Type B pancreatic cell (in vitro differentiated cells): ENCODE measurements around the gene MAN2C1. TPM values are rescaled to one million over a fixed set of nuclear protein-coding genes. Genes with fewer than 3 reads are reported as not detected.
"Not testable (repeated sequence)": the region's sequence is repeated elsewhere in the genome, so short reads cannot be mapped to it uniquely, and the experiment has no call there.

Experiments used
- DNase-seq: peaks from one replicate; pipeline ENCODE4 v3.0.0; 2021; ENCODE audit warnings: mixed read lengths; ENCODE audit not compliant: unreplicated experiment; ENCODE audit errors: extremely low spot score
- H3K27ac Mint-ChIP-seq: 2 replicates; pipeline ENCODE4 v1.8.0; 2021; ENCODE audit warnings: mild to moderate bottlenecking, mixed read lengths
- H3K27me3 Mint-ChIP-seq: 2 replicates; pipeline ENCODE4 v1.8.0; 2021; ENCODE audit warnings: mixed read lengths
- H3K36me3 Mint-ChIP-seq: 2 replicates; pipeline ENCODE4 v1.8.0; 2021; ENCODE audit warnings: mixed read lengths
- H3K4me1 Mint-ChIP-seq: one replicate; pipeline ENCODE4 v1.8.0; 2021; ENCODE audit warnings: mixed read lengths; ENCODE audit not compliant: unreplicated experiment
- H3K4me3 Mint-ChIP-seq: 2 replicates; pipeline ENCODE4 v1.8.0; 2021; ENCODE audit warnings: mild to moderate bottlenecking, mixed read lengths
- H3K9me3 Mint-ChIP-seq: 2 replicates; pipeline ENCODE4 v1.8.0; 2021; ENCODE audit warnings: mixed read lengths
- CTCF ChIP-seq: fragments of 200-600 bp; sonication (generic); conservative IDR thresholded peaks from 2 replicates; pipeline ENCODE4 v1.5.0; 2021; ENCODE audit warnings: antibody characterized with exemption, mild to moderate bottlenecking
- total RNA-seq: library from RNA; stranded (reverse); gene quantifications from 2 replicates; pipeline ENCODE4 v1.2.1, GENCODE V29; 2021; ENCODE audit warnings: low replicate concordance

MAN2C1 gene
- total RNA-seq, 1 donor from 2014 or later = 220 TPM

DNA sequence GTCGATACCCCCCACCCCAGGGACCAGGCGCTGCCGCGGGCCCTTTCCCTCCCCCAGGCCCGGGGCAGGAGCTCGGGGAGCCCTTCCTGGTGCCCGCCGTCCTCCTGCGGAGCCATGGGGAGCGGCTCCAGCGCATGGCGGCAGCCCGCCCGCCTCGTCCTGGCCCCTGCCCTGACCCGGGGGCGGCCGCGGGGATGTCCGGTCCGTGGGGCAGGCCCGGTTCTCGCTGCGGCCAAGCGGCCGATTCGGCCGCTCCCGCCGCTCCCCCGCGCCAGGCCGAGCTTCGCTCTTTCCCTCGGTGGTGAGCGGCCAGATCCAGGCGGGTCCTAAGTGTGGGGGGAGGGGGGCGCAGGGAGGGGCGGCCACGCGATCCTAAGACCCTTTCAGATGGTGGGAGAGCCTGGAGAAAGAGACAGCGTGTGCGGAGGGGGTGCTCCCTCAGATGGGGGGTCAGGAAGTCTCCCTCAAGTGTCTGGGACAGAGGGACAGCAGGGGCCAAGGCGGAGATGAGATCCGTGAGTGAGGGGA, 20.3 kb downstream of the MAN2C1 start:
- H3K4me3 Mint-ChIP-seq = peak overlapping the region; percentile 90
- H3K4me1 Mint-ChIP-seq = no peaks in the 10 kb centered on the region
- H3K27me3 Mint-ChIP-seq = peaks cover 18% of the 10 kb centered on the region
- H3K36me3 Mint-ChIP-seq = no peaks in the 10 kb centered on the region
- no peaks in the 10 kb centered on the region for H3K9me3 Mint-ChIP-seq
- no peak overlapping the region for H3K27ac Mint-ChIP-seq
- no peak for DNase-seq
- no peak for TF ChIP-seq CTCF

- TF ChIP-seq CTCF = no peak
- Mint-ChIP-seq H3K27me3 (peaks cover 18% of the 10 kb centered on the region), H3K4me1 (no peaks in the 10 kb centered on the region), H3K9me3 (no peaks in the 10 kb centered on the region), H3K4me3 (peak overlapping the region; percentile 85), H3K36me3 (no peaks in the 10 kb centered on the region), H3K27ac (peak overlapping the region; percentile 75)
- DNase-seq = no peak
Measured at GRCh38 chr15:75347222-75348033, 21.0 kb downstream of the MAN2C1 start.

DNA sequence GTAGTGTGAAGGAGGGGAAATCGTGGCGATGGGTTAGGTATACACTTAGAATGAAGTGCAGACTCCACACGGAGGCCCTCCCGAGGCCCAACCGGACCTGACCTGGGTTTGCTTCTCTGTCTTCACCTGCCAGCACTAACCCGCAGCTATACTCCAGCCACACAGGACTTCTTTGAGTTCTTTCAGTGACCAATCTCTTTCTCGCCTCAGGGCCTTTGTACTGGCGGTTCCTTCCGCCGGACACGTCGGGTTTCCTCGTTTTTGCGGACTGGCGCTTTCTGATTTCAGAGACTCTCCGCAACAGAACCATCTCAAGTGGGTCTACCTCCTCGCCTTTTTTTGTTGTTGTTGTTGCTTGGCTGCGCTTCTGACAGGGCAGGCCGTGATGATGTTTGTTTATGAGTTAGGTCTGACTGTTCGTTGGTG, 21.6 kb downstream of the MAN2C1 start, which contains the start of gene NEIL1:
TSS of gene NEIL1 (plus strand) at position 244 of the 426 bp plus-strand sequence. CDS start 1,867 bp downstream, outside the sequence.
- no peak for DNase-seq
- Mint-ChIP-seq H3K4me3 (peak within 1 kb of the TSS; percentile 85), H3K9me3 (no peaks in the 10 kb centered on the region), H3K4me1 (no peaks in the 10 kb centered on the region), H3K27ac (peak within 1 kb of the TSS; percentile 75), H3K27me3 (peaks cover 18% of the 10 kb centered on the region), H3K36me3 (no peaks in the 10 kb centered on the region)
- TF ChIP-seq CTCF = no peak

- H3K27me3 Mint-ChIP-seq = peaks cover 18% of the 10 kb centered on the region
- H3K4me1 Mint-ChIP-seq, DNase-seq, H3K9me3 Mint-ChIP-seq, H3K27ac Mint-ChIP-seq, H3K36me3 Mint-ChIP-seq, H3K4me3 Mint-ChIP-seq: not testable (repeated sequence)
Measured at GRCh38 chr15:75343953-75344352, 24.5 kb downstream of the MAN2C1 start.

DNA sequence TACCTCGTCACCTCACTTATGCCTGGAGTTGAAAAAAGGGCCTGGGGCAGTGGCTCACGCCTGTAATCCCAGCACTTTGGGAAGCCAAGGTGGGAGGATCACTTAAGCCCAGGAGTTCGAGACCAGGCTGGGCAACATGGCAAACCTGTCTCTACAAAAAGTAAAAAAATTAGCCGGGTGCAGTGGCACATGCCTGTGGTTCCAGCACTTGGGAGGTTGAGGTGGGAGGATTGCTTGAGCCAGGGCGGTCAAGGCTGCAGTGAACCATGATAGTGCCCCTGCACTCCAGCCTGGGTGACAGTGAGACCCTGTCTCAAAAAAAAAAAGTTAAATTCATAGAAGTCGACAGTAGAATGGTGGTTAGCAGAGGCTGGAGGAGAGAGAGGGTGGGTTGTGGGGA, 26.2 kb downstream of the MAN2C1 start:
- H3K4me3 Mint-ChIP-seq = no peak overlapping the region
- peaks cover 15% of the 10 kb centered on the region for H3K27me3 Mint-ChIP-seq
- H3K4me1 Mint-ChIP-seq = no peaks in the 10 kb centered on the region
- H3K36me3 Mint-ChIP-seq = peaks cover 3% of the 10 kb centered on the region
- H3K27ac Mint-ChIP-seq = no peak overlapping the region
- H3K9me3 Mint-ChIP-seq = no peaks in the 10 kb centered on the region
- no peak for TF ChIP-seq CTCF
- no peak for DNase-seq

GRCh38 chr15:75339531-75340240, 28.7 kb downstream of the MAN2C1 start:
- H3K4me1 Mint-ChIP-seq = peaks cover 14% of the 10 kb centered on the region
- no peak for DNase-seq
- H3K27me3 Mint-ChIP-seq = no peaks in the 10 kb centered on the region
- H3K36me3 Mint-ChIP-seq = peaks cover 3% of the 10 kb centered on the region
- no peak overlapping the region for H3K4me3 Mint-ChIP-seq
- H3K9me3 Mint-ChIP-seq = no peaks in the 10 kb centered on the region
- no peak for TF ChIP-seq CTCF
- H3K27ac Mint-ChIP-seq = no peak overlapping the region
